NB4 (cell line): ENCODE results near the gene LGALS7B.

Source experiments
- CTCF ChIP-seq: IDR thresholded peaks from one replicate; pipeline ENCODE4 v1.5.1; 2012; ENCODE audit warnings: low read depth, low read length
- MYC ChIP-seq: IDR thresholded peaks from 2 replicates; pipeline ENCODE4 v1.6.1; 2011; ENCODE audit warnings: low read depth, low read length
- POLR2A ChIP-seq: IDR thresholded peaks from 2 replicates; pipeline ENCODE4 v1.6.1; 2011; ENCODE audit warnings: mild to moderate bottlenecking; ENCODE audit not compliant: insufficient read length; ENCODE audit errors: extremely low read depth

DNA sequence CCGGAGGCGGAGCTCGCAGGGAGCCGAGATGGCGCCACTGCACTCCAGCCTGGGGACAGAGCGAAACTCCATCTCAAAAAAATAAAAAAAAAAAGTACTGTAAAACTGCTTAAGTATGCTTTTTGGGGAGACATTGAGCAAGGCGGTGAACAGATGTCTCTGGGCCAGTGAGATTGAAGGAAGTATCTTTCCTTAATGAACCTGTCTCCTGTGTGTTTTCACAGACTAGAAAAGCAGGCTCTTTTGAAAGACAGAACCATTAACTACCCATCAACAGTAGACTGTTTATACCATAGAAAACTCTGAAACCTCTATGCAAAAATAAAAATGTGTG, 44.1 kb downstream of the LGALS7B start:
- TF ChIP-seq CTCF: no peak
- TF ChIP-seq POLR2A: no peak
- TF ChIP-seq MYC: no peak
